Right renal cortex interstitium (tissue), 3 donors: ENCODE results near the gene GBF1. TPM values are rescaled to one million over a fixed set of nuclear protein-coding genes. Genes with fewer than 3 reads are reported as not detected.
A peak's percentile ranks its signal among the peaks of the same experiment; 100 is the strongest.
"Not testable (repeated sequence)": the region's sequence is repeated elsewhere in the genome, so short reads cannot be mapped to it uniquely, and the experiment has no call there.

Experiments
- DNase-seq, 3 donors: peaks; one replicate each; pipeline ENCODE4 v3.0.0-alpha.2; 2013; ENCODE audit warnings: low read depth in 3 of 3, low spot score in 2 of 3
- polyA plus RNA-seq, 3 donors: library from polyadenylated mRNA; unstranded; fragments of 120-200 nt; gene quantifications; one replicate each; pipeline ENCODE4 v1.2.1, GENCODE V29; 2013; ENCODE audit not compliant: insufficient read length in 3 of 3

Gene GBF1
- polyA plus RNA-seq, 3 donors: 40.5 to 44.7 (median 42.3) TPM

DNA sequence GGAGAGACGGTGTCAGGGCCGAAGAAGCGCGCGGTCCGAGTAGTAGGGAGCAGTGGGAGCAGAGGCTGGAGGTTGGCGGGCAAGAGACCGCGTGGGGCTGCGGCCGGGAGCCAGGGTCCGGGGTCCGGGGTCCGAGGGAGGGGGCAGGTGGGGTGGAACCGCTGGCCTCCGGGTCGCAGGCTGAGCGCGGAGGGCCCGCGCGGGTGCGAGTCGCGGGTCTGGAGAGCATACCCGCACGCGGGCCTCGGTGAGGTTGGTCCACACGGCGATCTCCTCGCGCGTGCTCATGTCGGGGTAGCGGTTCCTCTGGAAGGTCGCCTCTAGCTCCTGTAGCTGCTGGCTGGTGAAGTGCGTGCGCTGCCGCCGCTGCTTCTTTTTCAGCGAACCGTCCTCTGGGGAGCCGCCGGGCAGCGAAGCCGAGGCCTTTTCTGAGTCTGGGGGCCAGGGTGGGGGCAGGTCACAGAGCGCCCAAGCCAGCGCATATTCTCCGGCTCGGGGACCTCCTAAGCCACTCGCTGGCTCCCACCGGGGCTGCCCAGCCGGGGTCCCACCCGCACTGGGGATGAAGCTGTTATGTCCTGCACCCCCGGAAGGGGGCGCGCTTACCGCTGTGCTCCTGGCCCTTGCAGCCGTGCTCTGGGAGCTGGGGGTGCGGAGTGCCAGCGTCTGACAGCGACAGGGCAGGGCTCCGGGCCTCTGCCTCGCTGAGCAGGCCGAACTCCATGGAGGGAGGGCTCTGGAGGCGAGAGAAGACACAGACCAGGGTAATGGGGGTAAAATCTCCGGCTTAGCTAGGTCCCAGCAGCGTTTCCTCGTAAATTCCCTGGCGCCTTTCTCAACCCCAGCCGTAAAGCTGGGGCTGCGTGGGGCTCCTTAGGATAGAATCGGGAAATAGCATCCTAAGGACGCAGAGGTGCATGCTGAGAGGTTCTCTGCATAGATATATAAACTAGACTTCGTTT, 13.7 kb upstream of the GBF1 start:
- no peak for DNase-seq

GRCh38 chr10:102233997-102234396, 11.3 kb upstream of the GBF1 start:
- DNase-seq: no peak

DNA sequence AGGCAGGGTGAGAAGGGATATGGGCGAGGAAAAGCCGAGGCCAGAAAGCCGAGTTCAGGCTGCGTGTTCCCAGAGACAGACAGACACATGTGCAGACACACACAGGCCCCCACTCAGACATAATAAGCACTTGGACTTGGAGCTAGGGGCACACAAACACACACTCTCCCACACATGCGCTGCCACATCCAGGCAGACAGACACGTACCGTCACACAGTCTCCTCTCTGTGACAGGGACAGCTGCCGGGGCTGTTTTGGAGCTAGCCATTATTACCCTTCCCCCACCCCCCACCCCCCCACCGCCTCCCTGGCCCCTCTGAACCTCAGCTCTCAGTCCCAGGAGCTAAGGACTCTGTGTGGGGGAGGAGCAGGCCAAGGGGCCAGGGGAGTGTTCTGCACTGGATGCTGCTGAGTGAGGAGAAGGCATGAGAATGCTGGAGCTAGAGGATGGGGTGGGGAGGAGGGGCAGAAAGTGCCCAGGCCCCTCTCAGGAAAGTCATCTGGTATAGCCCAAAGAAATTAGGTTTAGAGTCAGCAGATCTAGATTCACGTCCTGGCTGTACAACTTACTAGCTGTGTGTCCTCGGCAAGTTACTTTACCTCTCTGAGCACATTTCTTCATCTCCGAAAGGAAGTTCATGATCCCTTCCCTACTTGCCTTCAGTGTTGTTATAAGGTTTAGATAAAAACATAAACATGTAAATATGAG, 10.3 kb upstream of the GBF1 start:
- DNase-seq: no peak

GRCh38 chr10:102235598-102235920, 9.8 kb upstream of the GBF1 start:
- DNase-seq: no peak

GRCh38 chr10:102236006-102236405, 9.3 kb upstream of the GBF1 start:
- DNase-seq: no peak

DNA sequence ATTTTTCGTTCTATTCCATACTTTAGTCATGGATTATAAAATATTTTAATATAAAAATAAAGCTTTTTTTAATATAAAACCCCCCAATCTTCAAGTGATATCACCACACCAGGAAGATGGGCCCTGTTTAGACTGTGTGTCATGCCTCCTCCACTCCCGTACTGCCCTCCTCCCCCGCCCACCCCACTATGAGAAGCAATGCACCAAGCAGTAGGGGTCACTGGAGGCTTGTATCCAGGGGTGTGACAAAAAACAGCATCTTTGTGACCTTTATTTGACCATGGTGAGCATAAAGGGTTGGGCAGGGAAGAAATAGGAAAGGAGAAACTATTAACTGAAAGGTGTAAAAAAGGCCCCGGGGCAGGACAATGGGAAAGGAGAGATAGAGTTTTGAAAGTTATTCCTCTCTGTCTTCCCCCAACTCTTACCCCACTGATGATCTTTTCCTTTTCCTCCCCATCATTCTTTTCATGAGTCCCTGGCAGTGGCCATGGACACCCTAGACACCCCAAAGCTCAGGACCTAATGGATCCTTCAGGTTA, 7.5 kb upstream of the GBF1 start:
- DNase-seq: no peak

- DNase-seq: no peak
Measured at GRCh38 chr10:102240467-102241031, 4.8 kb upstream of the GBF1 start.

DNA sequence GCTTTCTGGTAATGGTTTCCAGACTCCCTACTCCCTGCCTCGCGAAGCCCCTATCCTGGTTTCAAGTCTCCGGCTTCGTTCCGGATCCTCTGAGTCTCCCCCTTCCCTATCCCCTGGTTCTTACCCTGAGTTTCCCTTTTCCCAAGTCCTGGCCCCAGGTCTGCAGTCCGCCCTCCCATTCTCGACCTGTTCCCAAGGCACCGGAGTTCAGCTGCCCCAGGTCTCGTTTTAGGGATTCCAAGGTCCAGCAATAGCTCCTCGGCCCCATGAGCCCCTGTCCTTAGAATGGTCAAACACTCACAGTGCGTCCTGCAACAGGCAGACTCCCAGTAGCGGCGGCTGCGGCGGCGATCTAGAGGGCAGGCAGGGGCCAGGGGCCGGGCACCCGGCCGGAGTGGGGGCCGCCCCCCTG, 4.3 kb upstream of the GBF1 start:
- DNase-seq: no peak

DNA sequence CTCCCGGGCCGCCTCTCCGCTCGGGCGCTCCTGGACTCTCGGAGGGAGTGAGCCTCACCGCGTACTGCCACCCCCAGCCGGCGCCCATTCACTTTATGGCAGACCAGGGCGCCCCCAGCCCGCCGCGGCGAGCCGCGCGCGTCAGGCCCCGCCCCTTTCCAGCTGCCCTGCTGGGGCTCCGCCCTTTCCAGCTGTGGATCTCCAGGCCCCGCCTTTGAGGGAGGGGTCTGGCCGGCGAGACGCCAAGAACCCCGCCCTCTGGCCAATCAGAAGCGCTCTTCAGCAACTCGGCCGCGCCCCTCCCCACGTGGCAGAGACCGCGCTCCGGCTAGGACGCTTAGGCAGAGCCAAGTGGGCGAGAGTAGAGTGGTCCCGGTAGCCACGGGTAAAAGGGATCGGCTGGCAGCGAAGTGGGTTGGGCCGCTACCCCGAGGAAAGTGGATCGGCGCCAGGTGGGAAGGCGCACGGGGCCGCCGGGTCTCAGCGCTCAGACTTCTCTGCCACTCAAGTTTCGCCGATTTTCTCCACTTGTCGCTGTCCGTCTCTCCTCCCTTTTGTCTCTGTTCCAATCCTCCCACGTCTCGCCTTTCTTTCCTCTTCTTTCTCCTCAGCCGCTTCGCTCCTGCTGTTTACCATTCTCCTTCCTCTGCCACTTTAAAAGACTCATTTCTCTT, 3.8 kb upstream of the GBF1 start, which contains the start of gene PITX3:
TSS of gene PITX3 (minus strand) at position 69 of the 674 bp plus-strand sequence. CDS start 9,432 bp downstream, outside the sequence.
- peak; percentile 86 to 88 (median 87) for DNase-seq

DNA sequence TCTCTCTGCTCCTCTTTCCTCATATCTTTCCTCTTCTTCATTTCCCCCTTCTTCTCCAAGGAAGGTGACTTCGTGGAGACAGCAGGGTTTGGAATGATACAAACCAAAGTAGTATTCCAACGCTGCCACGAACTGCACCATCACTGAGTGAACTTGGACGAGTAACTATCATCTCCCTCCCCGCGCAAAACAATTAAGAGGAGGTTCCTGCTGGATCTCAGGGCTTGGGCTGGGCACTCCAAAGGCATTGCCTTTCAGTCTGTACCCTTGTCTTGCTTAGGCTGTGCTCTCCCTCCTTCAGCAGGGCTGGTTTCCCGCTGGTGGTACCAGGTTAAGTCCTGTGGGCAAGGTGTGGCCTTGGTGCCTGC, 3.2 kb upstream of the GBF1 start:
- DNase-seq: no peak

GRCh38 chr10:102243309-102243708, 2.0 kb upstream of the GBF1 start:
- no peak for DNase-seq

- DNase-seq: no peak
Measured at GRCh38 chr10:102245932-102246251, 560 bp downstream of the GBF1 start.

DNA sequence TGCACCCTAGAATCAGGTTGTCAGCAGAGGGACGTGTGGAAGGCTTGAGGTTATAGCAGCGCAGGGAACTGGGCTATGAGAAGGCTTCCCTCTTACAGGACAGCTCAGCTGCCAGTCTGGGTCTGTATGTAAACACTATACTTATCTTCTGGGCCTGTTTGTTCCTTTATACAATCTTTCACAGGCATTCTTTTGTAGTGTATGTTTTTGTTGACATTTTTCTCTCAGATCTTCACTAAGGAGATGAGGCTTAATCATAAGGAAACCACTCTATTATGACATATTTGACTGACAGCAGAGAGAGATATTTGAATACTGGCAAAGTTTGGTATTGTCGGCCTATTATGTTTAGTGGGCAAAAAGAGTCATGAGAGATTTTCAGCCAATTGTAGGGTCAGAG, 929 bp downstream of the GBF1 start:
- DNase-seq: no peak

GRCh38 chr10:102247734-102248133, 2.4 kb downstream of the GBF1 start:
- DNase-seq: no peak

DNA sequence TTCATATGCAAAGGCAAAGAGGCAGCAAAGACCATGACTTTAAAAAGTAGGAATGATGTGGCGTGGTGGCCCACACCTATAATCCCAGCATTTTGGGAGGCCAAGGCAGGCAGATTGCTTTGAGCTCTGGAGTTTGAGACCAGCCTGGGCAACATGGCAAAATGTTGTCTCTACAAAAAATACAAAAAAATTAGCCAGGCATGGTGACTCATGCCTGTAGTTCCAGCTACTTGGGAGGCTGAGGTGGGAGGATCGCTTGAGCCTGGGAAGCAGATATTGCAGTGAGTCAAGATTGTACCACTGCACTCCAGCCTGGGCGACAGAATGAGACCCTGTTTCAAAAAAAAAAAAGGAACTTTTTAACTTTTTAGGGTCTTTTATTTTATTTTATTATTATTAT, 7.2 kb downstream of the GBF1 start:
- not testable (repeated sequence) for DNase-seq

DNA sequence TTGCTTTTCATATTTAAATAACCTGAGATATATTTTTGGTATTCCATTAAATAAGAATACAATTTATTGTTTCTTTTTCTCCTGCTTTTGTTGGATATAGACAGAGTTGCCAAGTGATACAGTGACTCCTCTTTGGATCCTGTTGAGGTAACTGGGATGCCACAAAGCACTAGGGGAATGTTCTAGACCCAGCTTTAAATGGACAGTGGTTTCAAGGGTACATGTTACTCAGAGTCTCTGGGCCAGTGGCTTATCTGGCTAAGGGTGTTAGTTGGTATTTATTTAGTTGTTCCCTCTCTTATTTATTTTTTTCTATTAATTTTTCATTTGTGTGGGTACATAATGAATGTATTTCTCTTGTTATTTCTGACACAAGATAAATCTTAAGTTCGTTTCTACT, 9.1 kb downstream of the GBF1 start:
- no peak for DNase-seq

DNA sequence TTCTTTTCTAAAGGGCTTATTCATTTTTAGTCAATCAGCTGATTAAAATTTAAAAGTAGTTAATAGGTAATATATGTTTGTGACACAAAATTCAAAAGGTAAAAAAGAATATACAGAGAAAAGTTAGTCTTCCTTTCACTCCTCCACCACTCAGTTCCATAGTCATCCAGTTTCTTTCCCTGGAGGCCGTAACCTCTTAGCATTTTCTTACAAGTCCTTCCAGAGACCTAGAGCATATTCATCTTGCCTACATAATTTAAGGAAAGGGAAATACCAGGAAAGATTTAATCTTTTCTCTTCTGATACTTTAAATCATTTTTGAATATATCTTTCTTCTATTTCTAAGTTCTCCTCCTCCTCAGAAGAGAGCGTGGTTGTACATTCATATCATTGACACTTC, 10.1 kb downstream of the GBF1 start:
- no peak for DNase-seq

- no peak for DNase-seq
Measured at GRCh38 chr10:102261196-102261595, 15.9 kb downstream of the GBF1 start.

GRCh38 chr10:102261842-102262241, 16.5 kb downstream of the GBF1 start:
- no peak for DNase-seq

- DNase-seq: no peak
Measured at GRCh38 chr10:102262744-102263370, 17.5 kb downstream of the GBF1 start.
